Activated naive CD4-positive, alpha-beta T cell treated with anti-CD3 and anti-CD28 coated beads, Interleukin-2, amount 10 ng/mL, durations not matched to agents 7 days and 5 days (primary cell): ENCODE results near the gene SPOCK2.
A peak's percentile ranks its signal among the peaks of the same experiment; 100 is the strongest.

ENCODE experiments used
- CTCF ChIA-PET: fragments of 350-600 bp; sonication (Branson Sonifier 250); formaldehyde crosslinking; loops from one replicate; lab custom pipeline; 2021; ENCODE audit warnings: antibody characterized with exemption; lab: Charles Lee
- DNase-seq: peaks from one replicate; pipeline ENCODE4 v3.0.0-alpha.2; 2020
- H3K27ac Mint-ChIP-seq: one replicate; pipeline ENCODE4 v1.8.0; 2021; ENCODE audit warnings: mild to moderate bottlenecking, moderate library complexity, mixed read lengths
- H3K27me3 Mint-ChIP-seq: one replicate; pipeline ENCODE4 v1.8.0; 2021; ENCODE audit warnings: mild to moderate bottlenecking, mixed read lengths
- H3K36me3 Mint-ChIP-seq: one replicate; pipeline ENCODE4 v1.8.0; 2021; ENCODE audit warnings: mixed read lengths
- H3K4me1 Mint-ChIP-seq: one replicate; pipeline ENCODE4 v1.8.0; 2021; ENCODE audit warnings: mixed read lengths
- H3K4me3 Mint-ChIP-seq: one replicate; pipeline ENCODE4 v1.8.0; 2021; ENCODE audit warnings: mild to moderate bottlenecking, moderate library complexity, mixed read lengths
- H3K9me3 Mint-ChIP-seq: one replicate; pipeline ENCODE4 v1.8.0; 2021; ENCODE audit warnings: mixed read lengths

The SPOCK2 gene

DNA sequence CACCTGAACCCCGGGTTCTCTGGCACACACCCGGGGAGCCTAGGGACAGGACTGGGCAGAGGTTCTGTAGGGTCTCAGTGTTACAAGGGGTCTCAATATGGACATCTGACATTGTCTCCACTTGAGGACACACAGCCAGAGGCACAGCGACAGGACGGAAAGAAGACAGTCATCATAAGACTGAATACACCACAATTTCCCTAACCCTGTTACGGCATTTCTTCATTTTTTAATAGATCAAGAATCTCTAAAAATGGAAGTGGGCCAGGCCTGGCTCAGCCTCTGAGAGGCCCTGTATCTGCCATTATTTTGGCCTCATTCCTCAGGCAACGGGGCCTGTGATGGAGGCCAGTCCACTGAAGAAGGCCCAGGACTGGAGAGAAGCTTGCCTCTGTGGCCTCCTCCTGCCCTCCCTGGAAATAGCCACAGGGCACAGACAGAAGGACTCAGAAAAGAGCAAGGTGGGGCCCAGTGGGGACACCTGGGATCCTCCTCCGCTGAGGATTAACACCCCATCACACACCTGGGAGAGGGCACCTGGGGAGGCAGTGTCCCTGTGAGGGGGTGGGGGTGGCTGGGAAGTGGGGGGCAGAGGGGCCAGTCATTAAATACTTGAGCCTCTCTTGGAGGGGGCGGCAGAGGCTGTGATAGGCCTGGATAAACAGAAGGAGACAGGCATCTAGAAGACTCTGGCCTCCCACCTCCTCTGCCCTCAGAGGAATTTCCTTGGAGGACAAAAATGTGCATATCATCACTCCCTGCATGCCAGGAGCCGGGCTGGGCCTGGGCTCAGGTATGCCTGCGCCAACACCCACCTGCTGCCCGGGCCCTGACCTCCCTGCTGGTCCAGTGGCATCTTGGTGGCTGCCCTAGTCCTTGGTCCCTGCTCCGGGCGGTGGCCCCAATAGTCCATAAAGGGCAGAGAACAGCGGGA lies 8.0 kb downstream of the SPOCK2 start:
- CTCF ChIA-PET = interaction anchor here (1.3 to 2.2 kb wide), 3 partner anchors 12 to 263 kb away, joined by 3 to 9 read pairs (median 5); no protein-coding TSS in a partner anchor
- H3K9me3 Mint-ChIP-seq = no peaks in the 10 kb centered on the region
- peak; percentile 19 for DNase-seq
- H3K27me3 Mint-ChIP-seq = no peaks in the 10 kb centered on the region
- H3K4me3 Mint-ChIP-seq = no peak overlapping the region
- peaks cover 66% of the 10 kb centered on the region for H3K36me3 Mint-ChIP-seq
- H3K4me1 Mint-ChIP-seq = peaks cover 92% of the 10 kb centered on the region
- peak overlapping the region; percentile 81 for H3K27ac Mint-ChIP-seq

DNA sequence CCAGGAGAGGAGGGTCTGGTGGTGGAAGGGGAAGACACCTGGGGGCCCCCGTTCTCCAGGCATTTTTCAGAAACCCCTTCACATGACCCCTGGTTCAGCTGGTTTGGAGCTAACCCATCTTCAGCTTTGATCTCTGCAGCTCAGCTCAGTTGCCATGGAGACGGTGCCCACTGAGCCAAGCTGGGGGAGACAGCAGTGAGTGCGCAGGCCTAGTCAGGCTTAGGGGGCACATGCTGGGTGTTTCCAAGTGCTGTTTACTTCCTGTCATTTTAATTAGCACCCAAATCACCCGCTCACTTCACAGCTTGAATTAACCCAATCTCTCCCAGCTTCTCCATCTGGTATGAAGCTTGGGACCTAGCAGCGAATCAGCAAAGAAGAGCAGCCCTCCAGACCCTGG lies 9.0 kb downstream of the SPOCK2 start:
- Mint-ChIP-seq H3K4me1 (peaks cover 85% of the 10 kb centered on the region), H3K9me3 (no peaks in the 10 kb centered on the region), H3K27me3 (no peaks in the 10 kb centered on the region), H3K4me3 (peak overlapping the region; percentile 12), H3K36me3 (peaks cover 65% of the 10 kb centered on the region), H3K27ac (peak overlapping the region; percentile 81)
- peak; percentile 60 for DNase-seq
- CTCF ChIA-PET = interaction anchor here (0.7 to 2.2 kb wide), 4 partner anchors 11 to 264 kb away, joined by 3 to 9 read pairs (median 4); partner anchors contain the start of gene DDIT4

- DNase-seq = no peak
- Mint-ChIP-seq H3K27ac (no peak overlapping the region), H3K9me3 (no peaks in the 10 kb centered on the region), H3K36me3 (peaks cover 60% of the 10 kb centered on the region), H3K4me3 (no peak overlapping the region), H3K27me3 (no peaks in the 10 kb centered on the region), H3K4me1 (peaks cover 71% of the 10 kb centered on the region)
- CTCF ChIA-PET = interaction anchor here (0.7 kb wide), 1 partner anchor 262 kb away, joined by 3 read pairs; no protein-coding TSS in a partner anchor
Observed at GRCh38 chr10:72077275-72077990, 10.9 kb downstream of the SPOCK2 start.

DNA sequence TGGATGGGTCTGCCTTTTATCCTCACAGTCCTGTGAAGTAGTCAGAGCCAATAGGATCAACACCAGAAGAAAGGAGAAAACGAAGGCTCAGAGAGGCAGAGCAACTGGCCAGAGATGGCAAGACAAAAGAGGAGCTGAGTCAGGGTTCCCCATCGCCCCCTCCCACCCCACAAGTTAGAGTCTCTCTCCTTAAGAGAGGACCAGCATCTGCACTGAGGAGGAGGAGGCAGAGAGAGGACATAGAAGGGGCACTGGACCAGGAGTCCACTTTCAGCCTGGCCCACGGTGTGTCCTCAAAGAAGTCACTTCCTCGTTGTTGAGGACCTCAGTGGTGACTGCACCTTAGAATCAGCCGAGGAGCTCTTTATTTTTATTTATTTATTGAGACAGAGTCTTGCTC lies 11.6 kb downstream of the SPOCK2 start:
- Mint-ChIP-seq H3K36me3 (peaks cover 59% of the 10 kb centered on the region), H3K27ac (no peak overlapping the region), H3K4me1 (peaks cover 67% of the 10 kb centered on the region), H3K27me3 (no peaks in the 10 kb centered on the region), H3K9me3 (no peaks in the 10 kb centered on the region), H3K4me3 (no peak overlapping the region)
- CTCF ChIA-PET = interaction anchor here (0.7 kb wide), 2 partner anchors 263 to 273 kb away, joined by 3 read pairs; no protein-coding TSS in a partner anchor
- no peak for DNase-seq

- H3K4me1 Mint-ChIP-seq = peaks cover 64% of the 10 kb centered on the region
- H3K27ac Mint-ChIP-seq = peak overlapping the region; percentile 70
- no peak overlapping the region for H3K4me3 Mint-ChIP-seq
- CTCF ChIA-PET = no interaction called here
- peaks cover 63% of the 10 kb centered on the region for H3K36me3 Mint-ChIP-seq
- DNase-seq = no peak
- no peaks in the 10 kb centered on the region for H3K27me3 Mint-ChIP-seq
- H3K9me3 Mint-ChIP-seq = no peaks in the 10 kb centered on the region
Observed at GRCh38 chr10:72075376-72076115, 12.8 kb downstream of the SPOCK2 start.

DNA sequence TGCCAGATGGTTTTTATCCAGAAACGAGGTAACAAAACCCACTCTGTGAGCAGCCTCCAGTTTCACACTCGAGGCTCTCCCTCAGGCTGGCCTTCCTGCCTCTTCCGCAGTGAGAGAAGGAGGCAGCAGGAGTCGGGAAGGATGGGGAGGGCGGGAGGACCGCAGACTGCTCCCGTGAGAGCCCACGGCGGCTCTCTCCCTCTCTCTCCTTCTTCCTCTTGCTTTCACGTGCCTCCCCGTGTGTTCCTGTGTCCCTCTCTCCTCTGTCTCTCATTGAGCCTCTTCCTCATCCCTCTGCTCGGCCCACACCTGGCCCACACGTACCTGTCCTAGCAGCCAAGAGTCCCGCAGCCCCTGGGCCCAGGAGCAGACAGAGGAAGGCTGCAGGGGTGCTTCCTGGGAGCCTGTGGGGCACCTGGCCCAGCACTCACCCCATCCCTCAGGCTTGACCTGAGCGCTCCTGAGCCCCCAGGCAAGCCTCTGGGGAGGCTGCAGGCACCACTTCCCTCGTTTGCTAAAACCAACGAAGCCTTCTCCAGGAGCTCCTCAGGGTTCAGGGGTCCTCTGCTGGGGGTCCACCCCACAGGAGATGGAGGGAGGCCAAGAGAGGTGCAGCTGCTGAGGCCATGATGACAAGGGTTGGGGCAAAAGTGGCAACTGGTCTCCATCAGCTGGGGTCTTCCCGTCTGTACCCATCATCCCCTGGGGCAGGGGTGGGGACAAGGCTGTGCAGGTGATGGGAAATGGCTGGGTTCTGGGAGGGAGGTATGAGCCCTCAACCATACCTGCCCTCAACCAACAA lies 13.6 kb downstream of the SPOCK2 start:
- peaks cover 63% of the 10 kb centered on the region for H3K36me3 Mint-ChIP-seq

GRCh38 chr10:72073708-72074573 lies 14.4 kb downstream of the SPOCK2 start:
- no peaks in the 10 kb centered on the region for H3K9me3 Mint-ChIP-seq
- peaks cover 51% of the 10 kb centered on the region for H3K4me1 Mint-ChIP-seq
- CTCF ChIA-PET = no interaction called here
- peaks cover 66% of the 10 kb centered on the region for H3K36me3 Mint-ChIP-seq
- no peak overlapping the region for H3K27ac Mint-ChIP-seq
- H3K27me3 Mint-ChIP-seq = no peaks in the 10 kb centered on the region
- no peak overlapping the region for H3K4me3 Mint-ChIP-seq
- no peak for DNase-seq

More for the DNA sequence above, 13.6 kb downstream of the SPOCK2 start:
- Mint-ChIP-seq H3K9me3 (no peaks in the 10 kb centered on the region), H3K27ac (peak overlapping the region; percentile 52), H3K27me3 (no peaks in the 10 kb centered on the region), H3K4me3 (no peak overlapping the region), H3K4me1 (peaks cover 58% of the 10 kb centered on the region)
- DNase-seq = no peak
- CTCF ChIA-PET = no interaction called here

- Mint-ChIP-seq H3K36me3 (peaks cover 67% of the 10 kb centered on the region), H3K27me3 (no peaks in the 10 kb centered on the region), H3K9me3 (no peaks in the 10 kb centered on the region), H3K27ac (peak overlapping the region; percentile 79), H3K4me1 (peaks cover 42% of the 10 kb centered on the region), H3K4me3 (no peak overlapping the region)
- CTCF ChIA-PET = interaction anchor here (0.6 to 1.8 kb wide), 2 partner anchors 28 to 265 kb away, joined by 3 to 8 read pairs; no protein-coding TSS in a partner anchor
- no peak for DNase-seq
Observed at GRCh38 chr10:72072639-72073038, 15.7 kb downstream of the SPOCK2 start.

DNA sequence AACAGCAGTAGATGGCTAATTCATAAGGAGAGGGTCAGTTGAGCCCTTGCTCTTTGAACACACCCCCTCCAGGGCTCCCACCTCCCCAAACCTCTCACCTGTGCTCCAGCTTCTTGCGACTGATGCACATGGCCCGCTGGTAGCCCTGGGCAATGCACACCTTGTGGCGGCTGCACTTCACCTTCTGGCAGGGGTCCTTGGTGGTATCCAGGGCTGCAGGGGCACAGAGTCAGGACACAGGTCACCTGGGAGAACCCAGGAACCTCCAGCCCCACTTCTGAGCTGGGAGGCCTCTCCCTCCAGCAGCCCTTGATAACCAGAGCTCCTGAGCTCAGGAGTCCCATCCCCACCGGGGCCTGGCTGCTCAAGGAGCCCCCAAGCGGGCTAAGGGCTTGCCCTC lies 16.3 kb downstream of the SPOCK2 start:
- Mint-ChIP-seq H3K9me3 (no peaks in the 10 kb centered on the region), H3K4me1 (peaks cover 36% of the 10 kb centered on the region), H3K27me3 (no peaks in the 10 kb centered on the region), H3K27ac (peak overlapping the region; percentile 80), H3K36me3 (peaks cover 67% of the 10 kb centered on the region), H3K4me3 (no peak overlapping the region)
- DNase-seq = no peak
- CTCF ChIA-PET = interaction anchor here (0.6 to 2.6 kb wide), 6 partner anchors 13 to 266 kb away, joined by 3 to 11 read pairs (median 3); no protein-coding TSS in a partner anchor

DNA sequence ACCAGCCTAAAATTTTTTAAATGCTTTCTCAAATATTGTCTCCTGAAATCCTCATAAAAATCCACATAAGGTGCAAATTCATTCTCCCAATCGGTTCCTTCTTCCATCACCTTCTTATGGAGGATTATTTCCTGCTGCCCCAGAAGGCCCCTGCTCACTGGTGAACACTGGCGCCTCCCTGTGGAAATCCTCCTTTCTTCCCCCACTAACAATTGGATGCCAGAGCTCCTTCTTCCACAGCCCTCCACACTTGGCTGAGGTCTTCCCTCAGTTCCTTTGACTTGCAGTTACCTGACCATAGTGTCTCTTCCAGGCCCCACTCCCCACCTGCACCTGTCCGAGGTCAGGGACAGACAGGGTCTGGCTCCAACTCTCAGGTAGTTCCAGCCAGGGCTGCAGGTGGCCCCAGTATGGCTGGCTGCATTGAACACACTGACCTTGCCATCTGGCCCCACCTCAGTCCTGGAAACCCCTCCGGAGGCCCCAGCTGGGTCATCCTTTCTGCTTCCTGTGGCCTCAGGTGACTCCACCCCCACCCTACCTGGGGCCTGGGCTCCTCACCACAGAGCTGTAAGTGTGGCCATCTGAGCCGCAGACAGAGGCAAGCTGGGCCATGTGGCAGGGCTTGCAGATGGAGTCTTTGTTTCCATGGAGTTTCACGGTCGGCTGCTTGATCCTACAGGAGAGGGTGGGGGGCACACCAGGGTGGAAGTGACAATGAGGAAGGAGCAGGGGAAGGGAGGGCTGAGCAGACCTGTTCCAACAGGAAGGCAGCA lies 18.4 kb downstream of the SPOCK2 start:
- CTCF ChIA-PET = interaction anchor here (0.7 to 2.6 kb wide), 3 partner anchors 21 to 163 kb away, joined by 3 to 11 read pairs (median 4); no protein-coding TSS in a partner anchor
- H3K27ac Mint-ChIP-seq = peak overlapping the region; percentile 69
- peaks cover 22% of the 10 kb centered on the region for H3K4me1 Mint-ChIP-seq
- peaks cover 68% of the 10 kb centered on the region for H3K36me3 Mint-ChIP-seq
- H3K4me3 Mint-ChIP-seq = no peak overlapping the region
- peak; percentile 35 for DNase-seq
- no peaks in the 10 kb centered on the region for H3K27me3 Mint-ChIP-seq
- no peaks in the 10 kb centered on the region for H3K9me3 Mint-ChIP-seq

DNA sequence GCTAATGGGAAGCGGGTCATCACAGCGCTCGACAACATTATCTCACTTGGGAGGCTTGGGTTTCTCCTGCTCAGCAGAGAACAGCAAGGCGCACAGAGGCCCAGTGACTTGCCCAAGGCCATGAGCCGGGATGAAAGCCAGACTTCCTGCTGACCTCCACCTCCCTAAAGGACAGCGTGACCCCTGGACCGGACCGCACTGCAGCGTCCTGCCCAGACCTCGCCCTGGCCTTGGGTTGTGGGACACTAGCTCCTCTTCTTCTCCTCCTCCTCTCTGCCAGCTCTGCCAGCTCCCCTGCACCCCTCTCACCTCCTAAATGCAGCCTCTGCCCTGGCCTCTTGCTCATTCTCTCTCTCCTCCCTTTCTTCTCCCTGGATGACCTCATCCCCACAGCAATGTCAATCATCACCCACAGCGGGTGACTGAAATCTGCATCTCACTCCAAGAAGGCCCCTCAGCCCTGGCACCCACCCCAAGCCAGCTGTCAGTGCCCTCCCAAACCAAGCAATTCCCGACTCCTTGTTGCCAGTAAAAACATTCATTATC lies 19.4 kb downstream of the SPOCK2 start:
- Mint-ChIP-seq H3K4me3 (no peak overlapping the region), H3K27ac (no peak overlapping the region), H3K36me3 (peaks cover 70% of the 10 kb centered on the region), H3K4me1 (peaks cover 19% of the 10 kb centered on the region), H3K27me3 (no peaks in the 10 kb centered on the region), H3K9me3 (no peaks in the 10 kb centered on the region)
- no peak for DNase-seq
- CTCF ChIA-PET = interaction anchor here (0.7 to 1.6 kb wide), 4 partner anchors 11 to 164 kb away, joined by 3 to 4 read pairs (median 3); no protein-coding TSS in a partner anchor
